Endothelial cell of umbilical vein (primary cell): ENCODE results near the gene BBX. TPM values are rescaled to one million over a fixed set of nuclear protein-coding genes. Genes with fewer than 3 reads are reported as not detected.

Experiments used
- BruUV-seq: library from RNA; stranded (reverse); fragments of 400-500 nt; replicated peaks from 2 replicates; lab custom pipeline; 2021; lab: Mats Ljungman, UMichigan
- CTCF ChIA-PET: fragments of 300-600, 350-600 bp; sonication (Branson Sonifier 250); formaldehyde crosslinking; loops from one replicate; lab custom pipeline; 2021; ENCODE audit warnings: antibody characterized with exemption, inconsistent platforms; lab: Charles Lee
- POLR2A ChIA-PET: fragments of 300-600, 350-600 bp; sonication (Branson Sonifier 250); formaldehyde crosslinking; loops from one replicate; lab custom pipeline; 2021; ENCODE audit warnings: antibody characterized with exemption, inconsistent platforms; lab: Charles Lee
- DNase-seq: peaks from one replicate; pipeline ENCODE4 v3.0.0-alpha.2; 2011; ENCODE audit warnings: low read depth, low spot score
- FAIRE-seq: peaks from 2 replicates; lab custom pipeline; 2011; peaks lifted over from hg19 to GRCh38; lab: Jason Lieb, UNC
- H2AFZ ChIP-seq: 2 replicates; pipeline ENCODE4 v1.6.0; 2012; ENCODE audit warnings: low read depth, low read length, control low read depth, inconsistent platforms
- H3K27ac ChIP-seq: 2 replicates; pipeline ENCODE4 v1.5.1; 2011; ENCODE audit warnings: low read depth, mild to moderate bottlenecking, control low read depth, low read length, moderate library complexity; ENCODE audit not compliant: insufficient read depth
- H3K27me3 ChIP-seq, 2 experiments: 2 replicates each; pipeline versions ENCODE4 v1.6.0 to v1.6.1; 2011; ENCODE audit warnings: low read length in 2 of 2, mixed read lengths in 1 of 2; ENCODE audit not compliant: control insufficient read depth in 2 of 2, insufficient read depth in 2 of 2
- H3K36me3 ChIP-seq, 2 experiments: 2 replicates in 1 of 2; 3 replicates in 1 of 2; pipeline ENCODE4 v1.5.1; 2011; ENCODE audit warnings: low read length in 2 of 2, mild to moderate bottlenecking in 1 of 2, moderate library complexity in 1 of 2; ENCODE audit not compliant: control insufficient read depth in 2 of 2, insufficient read depth in 2 of 2; ENCODE audit errors: extremely low read depth in 1 of 2
- H3K4me1 ChIP-seq: 3 replicates; pipeline ENCODE4 v1.5.1; 2011; ENCODE audit warnings: mild to moderate bottlenecking, low read length; ENCODE audit not compliant: control insufficient read depth, insufficient read depth; ENCODE audit errors: extremely low read depth
- H3K4me2 ChIP-seq: 2 replicates; pipeline ENCODE4 v1.6.1; 2011; ENCODE audit warnings: low read length, control low read depth, mixed read lengths; ENCODE audit not compliant: insufficient read depth
- H3K4me3 ChIP-seq, 3 experiments: fragments of 200-600 bp in 1 of 3; sonication (generic), shearing (Covaris generic) in 1 of 3; replicated peaks in 1 of 3; 2 replicates each; pipeline ENCODE4 v1.5.1; 2011 to 2016; ENCODE audit warnings: control low read depth in 3 of 3, low read length in 3 of 3, mild to moderate bottlenecking in 2 of 3, inconsistent platforms in 1 of 3, low read depth in 1 of 3, moderate library complexity in 1 of 3; ENCODE audit not compliant: insufficient read depth in 1 of 3
- H3K79me2 ChIP-seq: 2 replicates; pipeline ENCODE4 v1.6.0; 2012; ENCODE audit warnings: low read length, inconsistent platforms; ENCODE audit not compliant: control insufficient read depth, insufficient read depth
- H3K9ac ChIP-seq: replicated peaks from 2 replicates; pipeline ENCODE3; 2011; ENCODE audit warnings: low read length, control low read depth; ENCODE audit not compliant: insufficient read depth; ENCODE audit errors: extremely low read depth
- H3K9me1 ChIP-seq: replicated peaks from 3 replicates; pipeline ENCODE4 v1.6.0; 2011; ENCODE audit warnings: mild to moderate bottlenecking, low read length; ENCODE audit not compliant: control insufficient read depth, insufficient read depth; ENCODE audit errors: extremely low read depth
- H3K9me3 ChIP-seq: replicated peaks from 2 replicates; pipeline ENCODE4 v1.5.1; 2012; ENCODE audit warnings: low read length, inconsistent platforms; ENCODE audit not compliant: control insufficient read depth, insufficient read depth
- H4K20me1 ChIP-seq: replicated peaks from 2 replicates; pipeline ENCODE3; 2011; ENCODE audit warnings: mild to moderate bottlenecking, low read length; ENCODE audit not compliant: control insufficient read depth, insufficient read depth; ENCODE audit errors: extremely low read depth
- EZH2 ChIP-seq: IDR thresholded peaks from 2 replicates; pipeline ENCODE4 v1.6.1; 2012; ENCODE audit warnings: borderline replicate concordance, low read depth, mild to moderate bottlenecking, moderate library complexity, low read length, inconsistent platforms; ENCODE audit not compliant: severe bottlenecking
- FOS ChIP-seq: IDR thresholded peaks from 2 replicates; pipeline ENCODE4 v1.6.1; 2011; ENCODE audit warnings: mild to moderate bottlenecking, low read length, moderate library complexity, borderline replicate concordance; ENCODE audit not compliant: insufficient read depth
- GATA2 ChIP-seq: IDR thresholded peaks from 2 replicates; pipeline ENCODE4 v1.7.0; 2011; ENCODE audit warnings: low read depth, mild to moderate bottlenecking, moderate library complexity, mixed read lengths, low read length; ENCODE audit not compliant: insufficient read length, insufficient read depth
- JUN ChIP-seq: IDR thresholded peaks from 2 replicates; pipeline ENCODE4 v1.6.1; 2011; ENCODE audit warnings: borderline replicate concordance, low read depth; ENCODE audit not compliant: insufficient read length, insufficient read depth
- MYC ChIP-seq: IDR thresholded peaks from one replicate; pipeline ENCODE4 v1.6.1; 2011; ENCODE audit warnings: mild to moderate bottlenecking, low read depth, low read length
- POLR2A ChIP-seq: IDR thresholded peaks from 2 replicates; pipeline ENCODE4 v1.6.1; 2012; ENCODE audit warnings: low read depth, mild to moderate bottlenecking, control low read depth, low read length
- POLR2AphosphoS5 ChIP-seq: IDR thresholded peaks from 2 replicates; pipeline ENCODE4 v1.6.1; 2012; ENCODE audit warnings: low read depth, mild to moderate bottlenecking, control low read depth, low read length, moderate library complexity; ENCODE audit not compliant: insufficient read depth
- dilution Hi-C: fragments of 300-500 bp; cut with MboI; formaldehyde crosslinking; loops from one replicate; pipeline ENCODE4 v1.15.0; 2019; ENCODE audit warnings: low sequenced_read_pairs; ENCODE audit not compliant: extremely low pct_ligation_motif_present
- intact Hi-C: fragments of 100-400 bp; cut with micrococcal nuclease; formaldehyde crosslinking; loops from one replicate; pipeline ENCODE4 v1.10.0; 2022
- polyA plus RNA-seq, 4 experiments: library from polyadenylated mRNA; depleted of rRNA in 3 of 4; stranded (reverse) in 3 of 4; unstranded in 1 of 4; fragments of >200 nt; gene quantifications; 2 replicates each; pipeline versions ENCODE4 v1.2.1 to v1.2.3, GENCODE V29; 2011 to 2012; ENCODE audit warnings: missing spikeins in 1 of 4
- total RNA-seq: library from RNA; stranded (reverse); gene quantifications from 2 replicates; pipeline ENCODE4 v1.2.3, GENCODE V29; 2021
- TF ChIP-seq, protein P1 (sequence below): IDR thresholded peaks from 2 replicates; pipeline ENCODE4 v1.6.1; 2011; ENCODE audit not compliant: insufficient read depth, insufficient read length
- TF ChIP-seq, protein P2 (sequence below), 2 donors: IDR thresholded peaks; 1 replicate in 1 of 2; 2 replicates in 1 of 2; pipeline ENCODE4 v1.5.1; 2011; ENCODE audit warnings: low read length in 2 of 2, mild to moderate bottlenecking in 2 of 2, moderate library complexity in 2 of 2, control low read depth in 1 of 2, inconsistent platforms in 1 of 2, low read depth in 1 of 2; ENCODE audit not compliant: insufficient read depth in 1 of 2; ENCODE audit errors: extremely low read depth in 1 of 2

BBX gene
- total and polyA plus RNA-seq, 2 donors (not counting 3 experiments of a cell fraction or from before 2014, with no cell fraction given): 21.4 to 43.4 TPM

DNA sequence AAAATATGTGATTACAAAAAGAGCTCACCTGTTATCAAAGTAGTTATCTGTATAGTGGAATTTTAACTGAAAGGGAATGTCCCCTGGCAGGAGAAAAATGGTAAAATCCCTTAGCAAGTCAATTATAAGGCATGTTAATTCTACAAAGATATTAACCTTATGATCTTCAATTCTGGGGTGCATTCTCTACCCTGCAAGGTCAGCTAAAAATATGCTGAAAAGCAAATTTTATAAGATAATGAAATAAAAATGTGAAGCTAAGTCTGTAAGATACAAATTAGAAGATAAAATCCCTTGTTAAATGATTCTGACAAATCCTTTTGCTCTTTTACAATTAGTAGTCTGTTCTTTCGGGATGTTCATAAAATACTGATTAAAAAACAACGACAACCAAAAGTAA is 109.8 kb downstream of the BBX start:
- Histone ChIP-seq H3K4me1 (no peaks in the 10 kb centered on the region), H3K9me1 (no peaks in the 10 kb centered on the region), H4K20me1 (no peaks in the 10 kb centered on the region), H3K9me3 (no peaks in the 10 kb centered on the region), H3K27ac (no peak overlapping the region), H2AFZ (no peak overlapping the region), H3K9ac (no peak overlapping the region), H3K79me2 (no peaks in the 10 kb centered on the region), H3K4me3 (no peak overlapping the region), H3K27me3 (no peaks in the 10 kb centered on the region), H3K4me2 (no peak overlapping the region), H3K36me3 (no peaks in the 10 kb centered on the region)
- intact Hi-C loops: no loop called here
- FAIRE-seq: no peak
- dilution Hi-C loops: no loop called here
- POLR2A ChIA-PET: no interaction called here
- no peak for DNase-seq
- TF ChIP-seq JUN: no peak
- CTCF ChIA-PET: interaction anchor here (0.6 to 3.5 kb wide), 6 partner anchors 11 to 279 kb away, joined by 3 to 13 read pairs (median 4); no protein-coding TSS in a partner anchor
- BruUV-seq: no TSS peak

DNA sequence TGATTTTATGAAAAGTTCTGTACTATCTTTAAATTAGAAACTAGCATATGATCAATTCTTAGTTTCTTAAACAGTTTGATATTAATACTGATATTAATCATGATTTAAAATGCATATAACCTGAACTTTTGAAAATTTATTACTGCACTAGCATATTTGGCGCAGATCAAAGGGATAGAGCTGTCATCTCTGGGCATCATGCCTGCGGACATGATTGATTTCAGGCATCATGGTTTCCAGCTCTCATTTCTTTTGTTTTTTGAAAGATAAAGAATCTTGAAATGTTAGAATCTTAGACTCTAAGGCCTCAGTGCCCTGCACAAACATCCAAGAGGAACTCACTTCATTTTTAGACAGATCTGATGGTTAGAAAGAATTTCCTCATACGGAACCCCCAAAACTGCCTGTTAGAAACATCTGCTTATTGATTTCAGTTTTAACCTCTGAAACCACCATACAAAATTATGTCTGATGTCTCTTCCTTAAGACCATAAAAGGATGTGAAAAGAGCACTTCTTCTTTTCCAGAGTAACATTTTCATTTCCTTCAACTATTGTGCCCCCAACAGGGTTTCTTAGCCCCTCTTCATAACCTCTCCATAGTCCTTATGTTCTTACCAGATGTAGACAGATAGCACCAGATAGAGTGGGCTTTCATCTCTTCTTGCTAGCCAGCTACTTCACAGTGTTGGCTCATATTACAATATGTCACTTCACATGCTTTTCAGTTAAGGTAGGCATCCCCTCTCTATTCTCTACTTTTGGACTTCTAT is 110.8 kb downstream of the BBX start:
- Histone ChIP-seq H3K9me3 (no peaks in the 10 kb centered on the region), H4K20me1 (no peaks in the 10 kb centered on the region), H3K9me1 (no peaks in the 10 kb centered on the region), H3K4me1 (no peaks in the 10 kb centered on the region), H3K27ac (no peak overlapping the region), H3K9ac (no peak overlapping the region), H3K79me2 (no peaks in the 10 kb centered on the region), H3K36me3 (no peaks in the 10 kb centered on the region), H3K4me3 (no peak overlapping the region), H2AFZ (no peak overlapping the region), H3K27me3 (no peaks in the 10 kb centered on the region), H3K4me2 (no peak overlapping the region)
- intact Hi-C loops: no loop called here
- ChIA-PET POLR2A (no interaction called here), CTCF (interaction anchor here (1.1 to 3.5 kb wide), 6 partner anchors 10 to 397 kb away, joined by 3 to 13 read pairs (median 4); no protein-coding TSS in a partner anchor)
- DNase-seq (no peak), FAIRE-seq (no peak)
- TF ChIP-seq FOS: no peak
- TF ChIP-seq POLR2AphosphoS5: no peak
- TF ChIP-seq POLR2A: no peak
- TF ChIP-seq EZH2: no peak
- TF ChIP-seq, protein P1, sequence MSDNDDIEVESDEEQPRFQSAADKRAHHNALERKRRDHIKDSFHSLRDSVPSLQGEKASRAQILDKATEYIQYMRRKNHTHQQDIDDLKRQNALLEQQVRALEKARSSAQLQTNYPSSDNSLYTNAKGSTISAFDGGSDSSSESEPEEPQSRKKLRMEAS: no peak
- TF ChIP-seq GATA2: no peak
- no peak for TF ChIP-seq MYC
- TF ChIP-seq, protein P2, sequence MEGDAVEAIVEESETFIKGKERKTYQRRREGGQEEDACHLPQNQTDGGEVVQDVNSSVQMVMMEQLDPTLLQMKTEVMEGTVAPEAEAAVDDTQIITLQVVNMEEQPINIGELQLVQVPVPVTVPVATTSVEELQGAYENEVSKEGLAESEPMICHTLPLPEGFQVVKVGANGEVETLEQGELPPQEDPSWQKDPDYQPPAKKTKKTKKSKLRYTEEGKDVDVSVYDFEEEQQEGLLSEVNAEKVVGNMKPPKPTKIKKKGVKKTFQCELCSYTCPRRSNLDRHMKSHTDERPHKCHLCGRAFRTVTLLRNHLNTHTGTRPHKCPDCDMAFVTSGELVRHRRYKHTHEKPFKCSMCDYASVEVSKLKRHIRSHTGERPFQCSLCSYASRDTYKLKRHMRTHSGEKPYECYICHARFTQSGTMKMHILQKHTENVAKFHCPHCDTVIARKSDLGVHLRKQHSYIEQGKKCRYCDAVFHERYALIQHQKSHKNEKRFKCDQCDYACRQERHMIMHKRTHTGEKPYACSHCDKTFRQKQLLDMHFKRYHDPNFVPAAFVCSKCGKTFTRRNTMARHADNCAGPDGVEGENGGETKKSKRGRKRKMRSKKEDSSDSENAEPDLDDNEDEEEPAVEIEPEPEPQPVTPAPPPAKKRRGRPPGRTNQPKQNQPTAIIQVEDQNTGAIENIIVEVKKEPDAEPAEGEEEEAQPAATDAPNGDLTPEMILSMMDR (IDR thresholded peaks at IDR 0.05; ENCODE audit: extremely low read depth in 1 of 2, insufficient read depth in 1 of 2, low read depth in 1 of 2, low read length in 2 of 2): no peak
- no peak for TF ChIP-seq JUN
- dilution Hi-C loops: no loop called here
- BruUV-seq: no TSS peak
